Spinal cord (tissue), 10 donors: ENCODE results near the gene GPRC5D. TPM values are rescaled to one million over a fixed set of nuclear protein-coding genes. Genes with fewer than 3 reads are reported as not detected.

Source experiments
- DNase-seq, 6 donors: peaks; one replicate each; pipeline versions ENCODE4 v3.0.0 to v3.0.0-alpha.2; 2013 to 2015; ENCODE audit warnings: low spot score in 6 of 6, low read depth in 4 of 6
- H3K27ac ChIP-seq: one replicate; pipeline ENCODE4 v1.5.1; 2013; ENCODE audit warnings: low read depth, low read length, control low read depth
- H3K27me3 ChIP-seq: one replicate; pipeline ENCODE4 v1.6.1; 2013; ENCODE audit warnings: low read length; ENCODE audit not compliant: control insufficient read depth, insufficient read depth
- H3K36me3 ChIP-seq: one replicate; pipeline ENCODE4 v1.6.1; 2013; ENCODE audit warnings: low read length; ENCODE audit not compliant: control insufficient read depth, insufficient read depth
- H3K4me1 ChIP-seq: one replicate; pipeline ENCODE4 v1.6.1; 2013; ENCODE audit warnings: low read length; ENCODE audit not compliant: control insufficient read depth, insufficient read depth
- H3K4me3 ChIP-seq: one replicate; pipeline ENCODE4 v1.5.1; 2013; ENCODE audit warnings: low read depth, low read length, control low read depth
- H3K9me3 ChIP-seq: one replicate; pipeline ENCODE4 v1.6.1; 2013; ENCODE audit warnings: low read length; ENCODE audit not compliant: control insufficient read depth, insufficient read depth
- WGBS: methylation state at CpG from one replicate; pipeline ENCODE4 v1.1.5; 2013; ENCODE audit warnings: missing lambda C conversion rate; ENCODE audit not compliant: insufficient coverage; 5-methylcytosine and 5-hydroxymethylcytosine counted together
- polyA plus RNA-seq, 2 donors: library from polyadenylated mRNA; unstranded; fragments of 120-200 nt; gene quantifications; one replicate each; pipeline ENCODE4 v1.2.1, GENCODE V29; 2013; ENCODE audit not compliant: insufficient read length in 2 of 2
- total RNA-seq, 2 donors: library from RNA; depleted of rRNA in 1 of 2; stranded (reverse); fragments of 120-200 nt in 1 of 2; fragments of >200 nt in 1 of 2; gene quantifications; one replicate each; pipeline versions ENCODE4 v1.2.3 to v1.2.4, GENCODE V29; 2013 to 2014
- donor health status: healthy.

Gene GPRC5D
- total and polyA plus RNA-seq, 4 donors = 0.53 to 0.65 TPM; not detected in 2

DNA sequence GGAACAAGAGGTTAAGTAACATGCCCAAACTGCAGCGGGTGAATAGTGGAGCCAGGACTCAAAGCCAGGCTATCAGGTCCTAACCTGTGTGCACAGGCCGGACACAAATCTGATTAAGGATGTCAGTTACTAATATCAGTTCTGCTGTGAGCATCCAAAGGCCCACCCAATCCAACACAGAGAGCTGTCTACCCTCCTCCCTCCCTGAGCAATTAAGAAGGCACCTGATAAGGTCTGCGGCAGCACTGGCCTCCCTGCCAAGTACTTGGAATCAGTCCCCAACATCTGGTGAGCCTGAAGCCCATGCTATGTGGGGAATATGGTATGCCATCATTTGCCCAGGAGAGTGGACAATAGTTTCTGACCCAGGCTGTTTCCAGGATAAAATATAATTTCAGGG is 44.2 kb upstream of the GPRC5D start:
- no peaks in the 10 kb centered on the region for H3K9me3 ChIP-seq
- DNase-seq = no peak
- H3K27ac ChIP-seq = no peak overlapping the region
- H3K36me3 ChIP-seq = no peaks in the 10 kb centered on the region
- H3K4me3 ChIP-seq = no peak overlapping the region
- no peaks in the 10 kb centered on the region for H3K27me3 ChIP-seq
- H3K4me1 ChIP-seq = peaks cover 9% of the 10 kb centered on the region
- WGBS = 70% methylated on average over 2 of the region's 3 CpGs

- no CpG with 5 or more reads among the region's 3 CpGs for WGBS
- no peak for DNase-seq
- Histone ChIP-seq H3K27ac (no peak overlapping the region), H3K4me1 (peaks cover 4% of the 10 kb centered on the region), H3K4me3 (no peak overlapping the region), H3K36me3 (no peaks in the 10 kb centered on the region), H3K9me3 (no peaks in the 10 kb centered on the region), H3K27me3 (no peaks in the 10 kb centered on the region)
Measured at GRCh38 chr12:12995088-12995487, 43.1 kb upstream of the GPRC5D start.

DNA sequence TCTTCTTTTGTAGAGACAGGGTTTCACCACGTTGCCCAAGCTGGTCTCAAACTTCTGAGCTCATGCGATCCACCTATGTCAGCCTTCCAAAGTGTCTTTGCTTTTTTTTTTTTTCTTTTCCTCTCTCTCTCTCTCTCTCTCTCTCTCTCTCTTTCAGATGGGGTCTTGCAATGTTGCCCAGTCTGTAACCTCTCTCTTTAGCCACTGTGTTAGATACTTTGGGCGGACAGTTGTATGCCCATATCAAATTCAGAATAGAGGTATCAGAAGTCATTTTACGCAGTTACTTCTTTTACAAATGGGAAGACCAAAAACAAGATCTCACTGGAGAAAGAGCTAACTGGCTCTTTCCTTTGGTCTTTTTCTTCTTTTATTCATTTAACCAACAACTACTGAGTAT is 41.4 kb upstream of the GPRC5D start:
- Histone ChIP-seq H3K27ac (peak overlapping the region; percentile 4), H3K27me3 (no peaks in the 10 kb centered on the region), H3K36me3 (peaks cover 5% of the 10 kb centered on the region), H3K4me1 (no peaks in the 10 kb centered on the region), H3K9me3 (no peaks in the 10 kb centered on the region), H3K4me3 (no peak overlapping the region)
- no peak for DNase-seq
- WGBS = 90% methylated on average over 2 of the region's 4 CpGs

- 70% methylated on average over 5 of the region's 8 CpGs for WGBS
- Histone ChIP-seq H3K27ac (peak overlapping the region; percentile 45), H3K36me3 (peaks cover 6% of the 10 kb centered on the region), H3K4me1 (no peaks in the 10 kb centered on the region), H3K4me3 (no peak overlapping the region), H3K27me3 (no peaks in the 10 kb centered on the region), H3K9me3 (no peaks in the 10 kb centered on the region)
- DNase-seq = peak in 1 of 6 donors; percentile 43
Measured at GRCh38 chr12:12992418-12993130, 40.6 kb upstream of the GPRC5D start.

- H3K36me3 ChIP-seq = peaks cover 12% of the 10 kb centered on the region
- DNase-seq = peak in 1 of 6 donors; percentile 49
- no peaks in the 10 kb centered on the region for H3K27me3 ChIP-seq
- H3K9me3 ChIP-seq = no peaks in the 10 kb centered on the region
- H3K27ac ChIP-seq = no peak overlapping the region
- H3K4me3 ChIP-seq = no peak overlapping the region
- H3K4me1 ChIP-seq = no peaks in the 10 kb centered on the region
- WGBS = 57% methylated on average over 4 of the region's 7 CpGs
Measured at GRCh38 chr12:12990700-12991468, 38.9 kb upstream of the GPRC5D start.

DNA sequence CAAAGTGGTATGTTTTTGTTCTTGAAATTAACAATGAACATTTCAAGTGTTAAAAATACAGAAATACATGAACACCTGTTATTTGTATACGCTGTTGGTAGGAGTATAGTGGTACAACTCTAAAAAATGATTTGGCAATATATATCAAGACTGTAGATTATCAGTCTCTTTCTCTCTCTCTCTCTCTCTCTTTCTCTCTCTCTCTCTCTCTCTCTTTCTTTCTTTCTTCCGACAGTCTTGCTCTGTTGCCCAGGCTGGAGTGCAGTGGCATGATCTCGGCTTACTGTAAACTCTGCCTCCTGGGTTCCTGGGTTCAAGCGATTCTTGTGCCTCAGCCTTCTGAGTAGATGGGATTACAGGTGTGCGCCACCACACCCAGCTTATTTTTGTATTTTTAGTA is 35.5 kb upstream of the GPRC5D start:
- no peak overlapping the region for H3K4me3 ChIP-seq
- H3K27me3 ChIP-seq = no peaks in the 10 kb centered on the region
- no peaks in the 10 kb centered on the region for H3K9me3 ChIP-seq
- no peak overlapping the region for H3K27ac ChIP-seq
- no CpG with 5 or more reads among the region's 5 CpGs for WGBS
- DNase-seq = no peak
- H3K4me1 ChIP-seq = no peaks in the 10 kb centered on the region
- peaks cover 12% of the 10 kb centered on the region for H3K36me3 ChIP-seq

DNA sequence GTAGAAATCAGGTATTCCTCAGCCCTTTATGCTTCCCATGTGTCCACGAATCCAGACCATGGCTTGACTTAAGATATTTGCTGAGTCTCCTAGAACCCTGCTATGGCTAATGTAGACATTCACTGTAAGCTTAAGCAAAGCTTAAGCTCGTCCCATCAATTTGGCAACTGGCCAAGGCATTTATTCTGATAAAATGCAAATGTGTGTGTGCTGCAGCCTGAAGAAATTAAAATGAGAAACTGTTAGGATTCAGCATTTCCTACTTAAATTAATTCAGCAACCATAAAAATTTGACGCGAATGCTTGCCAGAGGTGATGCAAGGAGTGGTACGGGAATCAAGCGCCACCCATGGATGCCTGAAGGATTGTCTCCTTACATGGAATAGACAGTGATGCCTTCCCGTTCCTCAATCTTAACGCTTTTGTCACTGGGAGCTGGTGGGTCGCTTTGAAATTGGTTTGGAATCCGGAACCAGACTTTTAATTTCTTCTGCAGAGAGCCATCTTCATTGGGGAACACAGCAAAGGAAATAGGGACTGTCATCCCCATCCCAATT is 34.9 kb upstream of the GPRC5D start:
- Histone ChIP-seq H3K9me3 (no peaks in the 10 kb centered on the region), H3K4me3 (no peak overlapping the region), H3K27ac (no peak overlapping the region), H3K27me3 (no peaks in the 10 kb centered on the region), H3K4me1 (no peaks in the 10 kb centered on the region), H3K36me3 (peaks cover 12% of the 10 kb centered on the region)
- WGBS = 93% methylated on average over 8 of the region's 10 CpGs
- peak in 2 of 6 donors; percentile 56 to 73 for DNase-seq

- Histone ChIP-seq H3K27ac (no peak overlapping the region), H3K27me3 (no peaks in the 10 kb centered on the region), H3K4me3 (no peak overlapping the region), H3K36me3 (peaks cover 12% of the 10 kb centered on the region), H3K9me3 (no peaks in the 10 kb centered on the region), H3K4me1 (no peaks in the 10 kb centered on the region)
- WGBS = 71% methylated on average over 2 of the region's 4 CpGs
- DNase-seq = no peak
Measured at GRCh38 chr12:12985817-12986408, 33.9 kb upstream of the GPRC5D start.

DNA sequence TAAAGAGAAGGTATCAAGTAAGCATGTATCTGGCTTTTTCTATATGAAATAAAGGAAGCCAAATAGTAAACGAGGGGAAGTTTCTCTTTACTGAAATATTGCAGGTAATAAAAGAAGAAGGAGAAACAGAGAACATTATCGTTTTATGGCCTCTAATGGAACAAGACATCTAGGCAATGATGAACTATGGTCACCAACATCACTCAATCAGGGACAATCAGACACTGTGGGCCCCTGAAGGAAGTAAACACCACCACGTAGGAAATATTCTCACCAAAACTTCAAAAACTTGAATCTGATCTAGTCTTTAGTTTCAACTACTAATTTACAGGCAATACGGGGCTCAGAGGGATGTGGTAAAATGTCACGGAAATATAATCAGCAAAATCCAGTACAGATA is 32.2 kb upstream of the GPRC5D start:
- Histone ChIP-seq H3K9me3 (no peaks in the 10 kb centered on the region), H3K27ac (no peak overlapping the region), H3K4me3 (no peak overlapping the region), H3K36me3 (peaks cover 12% of the 10 kb centered on the region), H3K27me3 (no peaks in the 10 kb centered on the region), H3K4me1 (no peaks in the 10 kb centered on the region)
- 62% methylated on average over 2 of the region's 5 CpGs for WGBS
- DNase-seq = no peak
